Upper lobe of right lung (tissue), 1 donor: ENCODE data around the gene COL9A1. TPM values are rescaled to one million over a fixed set of nuclear protein-coding genes. Genes with fewer than 3 reads are reported as not detected.

Experiments used
- ATAC-seq: fragments of 200-7000 bp; cut with Tn5 transposase; one replicate; pipeline ENCODE4 v1.9.1; 2020; ENCODE audit warnings: mild to moderate bottlenecking, moderate library complexity
- DNase-seq: peaks from one replicate; pipeline ENCODE4 v3.0.0-alpha.2; 2020
- H3K27ac ChIP-seq: fragments of 200-600 bp; one replicate; pipeline ENCODE4 v1.8.0; 2022
- H3K27me3 ChIP-seq: fragments of 200-600 bp; one replicate; pipeline ENCODE4 v1.8.0; 2022; ENCODE audit warnings: mild to moderate bottlenecking
- H3K36me3 ChIP-seq: fragments of 200-600 bp; one replicate; pipeline ENCODE4 v1.8.0; 2022
- H3K4me1 ChIP-seq: fragments of 200-600 bp; one replicate; pipeline ENCODE4 v1.8.0; 2022
- H3K4me3 ChIP-seq: fragments of 200-600 bp; one replicate; pipeline ENCODE4 v1.8.0; 2022; ENCODE audit warnings: mild to moderate bottlenecking
- H3K9me3 ChIP-seq: fragments of 200-600 bp; one replicate; pipeline ENCODE4 v1.8.0; 2022
- CTCF ChIP-seq: fragments of 200-600 bp; IDR thresholded peaks from one replicate; pipeline ENCODE4 v1.8.0; 2022; ENCODE audit warnings: antibody characterized with exemption
- intact Hi-C: fragments of 100-400 bp; cut with DNase I; formaldehyde crosslinking; loops from one replicate; pipeline ENCODE4 v1.11.0; 2022
- total RNA-seq: library from RNA; stranded (reverse); fragmentation: NEBNext Ultra II Directional; extraction: Animal tissue kit (Norgen Biotek cat#: 25700); gene quantifications from one replicate; pipeline ENCODE4 v1.2.1, GENCODE V29; 2021
- donor health status: DM: no; HTN: yes; CAD: no; lungs with severe emphysema.

Gene COL9A1
- total RNA-seq, 1 donor from 2014 or later, result not detected

- TF ChIP-seq CTCF, result no peak
- intact Hi-C loops, result no loop called here
- DNase-seq (no peak), ATAC-seq (no peak)
- Histone ChIP-seq H3K27me3 (no peaks in the 10 kb centered on the region), H3K9me3 (no peaks in the 10 kb centered on the region), H3K4me3 (no peak overlapping the region), H3K36me3 (no peaks in the 10 kb centered on the region), H3K27ac (no peak overlapping the region), H3K4me1 (no peaks in the 10 kb centered on the region)
Observed at GRCh38 chr6:70225055-70225454, 77.8 kb downstream of the COL9A1 start.

GRCh38 chr6:70222439-70222749 is 80.5 kb downstream of the COL9A1 start:
- ATAC-seq (no peak), DNase-seq (no peak)
- Histone ChIP-seq H3K4me3 (no peak overlapping the region), H3K9me3 (no peaks in the 10 kb centered on the region), H3K27ac (no peak overlapping the region), H3K27me3 (no peaks in the 10 kb centered on the region), H3K36me3 (no peaks in the 10 kb centered on the region), H3K4me1 (no peaks in the 10 kb centered on the region)
- intact Hi-C loops, result no loop called here
- TF ChIP-seq CTCF, result no peak

GRCh38 chr6:70221715-70222438 is 81.0 kb downstream of the COL9A1 start:
- intact Hi-C loops, result no loop called here
- no peaks in the 10 kb centered on the region for H3K36me3 ChIP-seq
- no peak overlapping the region for H3K4me3 ChIP-seq
- no peaks in the 10 kb centered on the region for H3K9me3 ChIP-seq
- no peaks in the 10 kb centered on the region for H3K27me3 ChIP-seq
- no peaks in the 10 kb centered on the region for H3K4me1 ChIP-seq
- no peak for ATAC-seq
- no peak for DNase-seq
- no peak for TF ChIP-seq CTCF
- H3K27ac ChIP-seq, result no peak overlapping the region

GRCh38 chr6:70221025-70221714 is 81.7 kb downstream of the COL9A1 start:
- Histone ChIP-seq H3K4me3 (no peak overlapping the region), H3K27ac (no peak overlapping the region), H3K9me3 (no peaks in the 10 kb centered on the region), H3K27me3 (no peaks in the 10 kb centered on the region), H3K36me3 (no peaks in the 10 kb centered on the region), H3K4me1 (no peaks in the 10 kb centered on the region)
- intact Hi-C loops, result no loop called here
- DNase-seq, result no peak
- ATAC-seq, result peak; percentile 81
- TF ChIP-seq CTCF, result peak; percentile 79

GRCh38 chr6:70219943-70220613 is 82.8 kb downstream of the COL9A1 start:
- TF ChIP-seq CTCF, result no peak
- intact Hi-C loops, result no loop called here
- no peak for DNase-seq

More at GRCh38 chr6:70219943-70220613, 82.8 kb downstream of the COL9A1 start:
- Histone ChIP-seq H3K27me3 (no peaks in the 10 kb centered on the region), H3K9me3 (no peaks in the 10 kb centered on the region), H3K27ac (no peak overlapping the region), H3K4me1 (no peaks in the 10 kb centered on the region), H3K36me3 (no peaks in the 10 kb centered on the region), H3K4me3 (no peak overlapping the region)
- ATAC-seq, result no peak
